Right renal cortex interstitium (tissue), 3 donors: ENCODE data around the gene ZNF740. TPM values are rescaled to one million over a fixed set of nuclear protein-coding genes. Genes with fewer than 3 reads are reported as not detected.
"Not testable (repeated sequence)": the region's sequence is repeated elsewhere in the genome, so short reads cannot be mapped to it uniquely, and the experiment has no call there.

Source experiments
- DNase-seq, 3 donors: peaks; one replicate each; pipeline ENCODE4 v3.0.0-alpha.2; 2013; ENCODE audit warnings: low read depth in 3 of 3, low spot score in 2 of 3
- polyA plus RNA-seq, 3 donors: library from polyadenylated mRNA; unstranded; fragments of 120-200 nt; gene quantifications; one replicate each; pipeline ENCODE4 v1.2.1, GENCODE V29; 2013; ENCODE audit not compliant: insufficient read length in 3 of 3

ZNF740 gene
- polyA plus RNA-seq, 3 donors, result 75.1 to 81.8 (median 78.8) TPM

DNA sequence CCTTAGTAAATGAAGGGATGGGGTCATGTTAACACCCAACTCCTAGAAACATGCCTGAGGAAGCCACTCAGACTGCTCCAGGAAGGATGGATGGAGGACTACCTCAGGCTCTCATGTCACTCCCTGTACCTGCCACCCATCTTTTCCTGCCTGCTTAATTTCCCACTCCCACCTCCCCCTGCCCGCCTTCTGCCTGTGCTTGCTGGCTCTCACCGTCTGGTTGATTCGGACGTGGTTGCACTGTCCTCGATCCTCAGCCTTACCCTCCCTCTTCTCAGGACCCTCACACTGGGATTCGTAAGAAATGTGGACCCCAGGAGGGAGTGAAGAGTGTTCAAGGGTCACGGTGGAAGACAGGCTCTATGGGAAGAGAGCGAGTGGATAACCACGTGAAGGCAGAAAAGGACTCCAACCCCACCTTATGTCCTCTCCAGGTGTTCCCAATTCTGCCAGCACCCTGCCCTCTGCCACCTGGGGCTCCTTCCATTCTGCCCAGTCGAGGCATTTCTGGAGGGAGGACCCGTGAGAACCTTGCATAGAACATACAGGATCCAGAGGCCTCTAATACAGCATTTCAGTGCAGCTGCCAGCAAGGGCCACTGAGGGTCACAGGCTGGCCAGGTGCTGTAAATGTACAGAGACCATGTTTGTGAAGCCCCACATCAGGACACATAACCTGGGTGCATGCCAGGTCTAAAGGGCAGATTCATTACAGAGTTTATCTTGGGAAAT lies 13.6 kb downstream of the ZNF740 start:
- no peak for DNase-seq

- no peak for DNase-seq
These were observed 14.5 kb downstream of the ZNF740 start for GRCh38 chr12:53194973-53195372.

- DNase-seq, result no peak
These were observed 15.2 kb downstream of the ZNF740 start for GRCh38 chr12:53195516-53196420.

DNA sequence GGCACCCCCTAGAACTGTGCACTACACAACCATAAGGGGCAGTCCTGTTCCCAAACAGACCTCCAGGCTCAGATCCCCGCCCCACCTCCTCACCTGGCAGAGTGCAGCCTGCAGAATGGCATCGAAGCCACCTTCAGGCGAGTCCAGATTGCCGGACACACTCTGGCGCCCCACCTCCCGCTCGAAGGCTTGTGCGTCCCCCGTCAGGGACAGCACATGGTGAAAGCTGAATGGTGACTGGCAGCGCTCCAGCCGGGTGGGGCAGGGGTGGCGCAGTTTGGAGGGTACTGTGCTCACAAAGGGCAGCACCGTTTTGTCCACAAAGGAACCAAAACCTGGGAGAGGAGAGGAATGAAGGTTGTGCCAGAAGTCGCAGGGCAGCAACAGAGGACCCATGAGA lies 16.0 kb downstream of the ZNF740 start:
- no peak for DNase-seq

GRCh38 chr12:53197011-53197640 lies 16.6 kb downstream of the ZNF740 start:
- no peak for DNase-seq

- DNase-seq, result no peak
These were observed 18.1 kb downstream of the ZNF740 start for GRCh38 chr12:53198486-53199110.

- DNase-seq, result no peak
These were observed 19.2 kb downstream of the ZNF740 start for GRCh38 chr12:53199700-53200099.

- no peak for DNase-seq
These were observed 19.6 kb downstream of the ZNF740 start for GRCh38 chr12:53200107-53200457.

DNA sequence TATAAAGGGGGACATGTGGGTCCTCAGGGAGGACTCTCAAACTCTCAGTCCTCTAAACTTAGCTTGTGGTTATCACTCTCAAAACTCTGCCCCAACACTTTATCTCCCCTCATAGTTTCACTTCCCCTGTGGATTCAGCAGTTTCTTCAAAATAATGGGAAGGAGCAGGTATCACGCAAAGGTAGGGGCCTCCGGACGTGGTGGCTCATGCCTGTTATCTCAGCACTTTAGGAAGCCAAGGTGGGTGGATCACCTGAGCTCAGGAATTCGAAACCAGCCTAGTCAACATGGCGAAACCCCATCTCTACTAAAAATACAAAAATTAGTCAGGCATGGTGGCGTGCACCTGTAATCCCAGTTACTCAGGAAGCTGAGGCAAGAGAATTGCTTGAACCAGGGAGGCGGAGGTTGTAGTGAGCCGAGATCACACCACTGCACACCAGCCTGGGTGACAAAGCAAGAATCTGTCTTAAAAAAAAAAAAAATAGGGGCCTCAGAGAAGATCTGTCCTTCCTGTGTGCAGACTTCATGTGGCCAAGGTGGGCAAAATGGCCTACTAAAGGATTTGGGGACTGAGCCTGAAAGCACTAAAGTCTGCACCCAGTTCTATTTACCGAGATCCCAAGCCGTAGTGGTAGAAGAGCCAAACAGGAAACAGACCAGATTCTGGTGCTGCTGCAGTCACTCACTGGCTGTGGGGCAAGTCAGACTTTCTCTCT lies 20.1 kb downstream of the ZNF740 start:
- no peak for DNase-seq

DNA sequence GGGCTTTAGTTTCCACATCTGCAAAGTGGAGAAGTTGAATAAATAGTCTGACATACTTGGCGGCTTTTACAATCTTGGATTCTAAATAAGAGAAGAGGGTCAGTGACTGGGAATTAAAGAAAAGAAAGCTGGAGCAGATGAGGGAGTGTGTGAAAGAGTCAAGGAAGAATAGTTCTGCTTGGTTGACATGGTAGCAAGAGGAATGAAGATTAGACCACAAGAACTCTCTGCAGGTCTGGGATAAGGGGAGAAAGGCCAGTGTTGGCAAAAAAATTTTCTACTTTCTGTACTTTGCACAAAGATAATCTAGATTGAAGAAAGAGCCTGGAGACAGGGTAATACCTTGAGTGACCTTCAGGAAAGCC lies 20.6 kb downstream of the ZNF740 start:
- DNase-seq, result no peak

DNA sequence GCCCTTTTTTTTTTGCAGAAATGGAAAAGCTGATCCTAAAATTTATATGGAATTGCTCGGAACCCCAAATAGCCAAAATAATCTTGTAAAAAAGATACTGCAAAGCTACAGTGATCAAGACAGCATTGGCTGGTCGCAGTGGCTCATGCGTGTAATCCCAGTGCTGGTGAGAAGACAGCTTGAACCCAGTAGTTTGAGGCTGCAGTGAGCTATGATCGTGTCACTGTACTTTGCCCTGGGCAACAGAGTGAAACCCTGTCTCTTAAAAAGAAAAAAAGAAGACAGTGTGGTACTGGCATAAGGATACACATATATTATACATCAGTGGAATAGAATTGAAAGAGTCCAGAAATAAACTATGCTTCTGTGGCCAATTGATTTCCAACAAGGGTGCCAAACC lies 21.1 kb downstream of the ZNF740 start:
- no peak for DNase-seq

DNA sequence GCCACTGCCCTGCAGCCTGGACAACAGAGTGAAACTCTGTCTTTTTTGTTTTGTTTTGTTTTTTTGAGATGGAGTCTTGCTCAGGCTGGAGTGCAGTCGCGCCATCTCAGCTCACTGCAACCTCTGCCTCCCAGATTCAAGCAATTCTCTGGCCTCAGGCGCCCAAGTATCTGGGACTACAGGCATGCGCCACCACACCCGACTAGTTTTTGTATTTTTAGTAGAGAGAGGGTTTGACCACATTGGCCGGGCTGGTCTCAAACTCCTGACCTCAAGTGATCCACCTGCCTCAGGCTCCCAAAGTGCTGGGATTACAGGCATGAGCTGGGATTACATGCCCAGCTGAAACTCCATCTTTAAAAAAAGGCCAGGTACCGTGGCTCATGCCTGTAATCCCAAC lies 21.8 kb downstream of the ZNF740 start:
- not testable (repeated sequence) for DNase-seq

DNA sequence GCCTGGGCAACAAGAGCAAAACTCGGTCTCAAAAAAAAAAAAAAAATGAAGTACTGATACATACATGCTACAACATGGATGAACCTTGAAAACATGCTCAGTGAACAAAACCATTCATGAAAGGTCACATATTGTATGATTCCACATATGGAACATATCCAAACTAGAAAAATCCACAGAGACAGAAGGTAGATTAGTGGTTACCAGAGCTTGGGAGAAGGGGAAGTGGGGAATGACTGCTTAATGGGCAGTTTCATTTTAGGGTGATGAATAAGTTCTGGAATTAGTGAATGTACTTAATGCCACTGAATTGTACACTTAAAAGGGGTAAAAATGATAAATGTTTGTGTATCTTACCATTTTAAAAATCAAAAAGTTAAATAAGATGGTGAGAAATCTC lies 23.8 kb downstream of the ZNF740 start:
- no peak for DNase-seq

DNA sequence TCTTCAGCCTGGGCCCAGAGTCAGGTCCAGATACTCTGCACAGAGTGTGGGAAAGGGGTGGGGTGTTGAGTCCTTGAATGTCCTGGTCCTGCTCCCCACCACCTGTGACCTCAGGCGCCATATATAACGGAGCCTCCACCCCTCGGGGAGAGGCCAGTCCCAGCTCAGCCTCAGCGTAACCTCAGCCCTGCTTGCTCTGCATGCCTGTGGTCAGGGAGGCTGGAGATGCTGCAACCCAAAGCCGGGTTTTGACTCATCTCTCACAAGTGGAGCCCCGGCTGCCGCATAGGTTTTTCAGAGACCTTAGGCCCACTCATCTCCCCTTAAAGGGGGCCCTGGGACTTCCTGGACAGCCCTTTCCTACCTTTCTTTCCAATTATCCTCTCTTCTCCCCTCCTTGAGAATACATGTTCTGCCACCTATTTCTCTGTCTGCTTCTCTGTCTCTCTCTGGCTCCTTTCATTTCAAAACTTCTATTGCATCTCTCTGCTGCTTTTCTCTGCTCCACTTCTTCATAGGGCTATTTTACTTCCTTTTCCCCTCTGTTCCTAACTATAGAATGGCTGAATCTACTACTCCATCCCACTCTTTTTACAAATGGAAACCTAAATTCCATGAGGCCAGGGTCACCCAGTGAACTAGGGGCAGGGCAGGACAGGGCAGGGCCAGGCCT lies 25.4 kb downstream of the ZNF740 start:
- DNase-seq, result no peak

DNA sequence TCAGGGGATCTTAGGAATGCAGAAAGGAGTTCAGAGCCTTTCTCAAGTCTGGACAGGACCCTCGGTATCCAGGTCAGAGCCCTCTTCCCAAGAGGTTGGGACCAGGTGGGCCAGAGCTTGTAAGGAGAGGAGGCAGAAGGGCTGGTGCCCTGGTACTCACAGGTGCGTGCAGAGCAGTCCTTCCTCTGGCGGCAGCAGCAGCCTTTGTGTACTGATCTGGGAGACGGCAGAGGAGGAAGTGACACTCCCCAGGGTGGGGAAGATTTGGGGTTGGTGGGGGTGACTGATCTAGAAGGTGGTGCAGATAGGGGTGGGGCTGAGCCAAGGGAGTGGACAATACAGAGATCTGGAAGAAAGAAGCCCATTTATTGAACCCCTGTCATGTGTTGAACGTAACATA lies 26.5 kb downstream of the ZNF740 start, which contains the start of gene ITGB7:
Gene ITGB7 (minus strand): TSS at position 210 of the 400 bp plus-strand sequence. CDS start 6,808 bp downstream, outside the sequence.
- no peak for DNase-seq

GRCh38 chr12:53208435-53208834 lies 27.9 kb downstream of the ZNF740 start:
- no peak for DNase-seq

DNA sequence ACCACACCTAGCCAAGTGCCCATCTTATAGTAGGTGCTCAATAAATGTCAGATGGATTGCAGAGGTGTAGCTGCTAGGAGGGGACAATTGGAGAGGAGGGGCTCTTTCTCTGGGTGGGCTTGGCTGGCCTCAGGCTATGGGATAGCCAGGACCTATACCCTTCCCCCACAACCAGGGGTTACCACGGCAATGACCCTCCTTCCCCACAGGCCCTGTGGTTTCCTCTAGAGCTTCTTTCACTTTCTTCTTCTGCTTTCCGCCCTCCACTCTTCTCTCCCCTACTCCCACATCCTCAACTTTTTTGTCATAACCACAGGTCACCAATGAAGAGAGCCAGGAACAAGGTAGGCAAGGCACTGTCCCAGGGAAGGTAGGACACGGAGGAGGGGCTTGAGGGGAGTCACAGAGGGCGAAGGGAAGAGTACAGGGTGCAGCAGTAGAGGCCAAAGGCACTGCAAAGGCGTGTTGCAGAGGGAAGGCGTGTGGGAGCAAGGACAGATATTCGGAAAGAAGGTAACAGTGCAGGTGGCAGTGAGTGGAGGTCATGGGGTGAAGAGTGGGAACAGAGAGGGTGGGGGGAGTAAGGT lies 28.4 kb downstream of the ZNF740 start:
- no peak for DNase-seq

DNA sequence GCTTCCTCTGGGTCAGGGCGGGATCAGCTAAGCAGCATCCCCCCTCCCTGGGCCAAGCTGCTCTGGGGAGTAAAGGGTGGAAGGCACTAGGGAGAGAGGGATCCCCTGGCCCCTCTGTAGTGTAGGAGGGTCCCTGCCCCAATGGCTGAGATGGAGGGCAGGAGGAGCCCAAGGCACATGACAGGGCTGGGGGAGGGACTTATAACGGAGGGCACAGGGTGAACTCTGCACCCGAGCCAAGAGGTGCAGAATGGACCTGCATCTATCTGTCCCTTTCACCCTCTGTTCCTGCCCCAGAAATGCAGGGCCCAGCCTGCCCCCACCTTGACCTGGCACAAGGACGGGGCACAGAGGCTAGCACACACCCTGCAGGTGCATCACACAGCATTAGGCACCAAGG lies 30.3 kb downstream of the ZNF740 start:
- no peak for DNase-seq
